OCI-LY7 (cell line): Measurements from ENCODE around the gene ANO3. TPM values are rescaled to one million over a fixed set of nuclear protein-coding genes. Genes with fewer than 3 reads are reported as not detected.

Source experiments
- BruUV-seq: library from RNA; stranded (reverse); fragments of 400-500 nt; replicated peaks from 2 replicates; lab custom pipeline; 2021; lab: Mats Ljungman, UMichigan
- CTCF ChIA-PET: fragments of 300-600 bp; sonication (Branson Sonifier 250); formaldehyde crosslinking; loops from one replicate; lab custom pipeline; 2022; ENCODE audit warnings: antibody characterized with exemption; ENCODE audit not compliant: unreplicated experiment; lab: Charles Lee
- POLR2A ChIA-PET: fragments of 300-600 bp; sonication (Branson Sonifier 250); formaldehyde crosslinking; loops from one replicate; lab custom pipeline; 2022; ENCODE audit warnings: antibody characterized with exemption; lab: Charles Lee
- DNase-seq: peaks from one replicate; pipeline ENCODE4 v3.0.0-alpha.2; 2015; ENCODE audit warnings: low spot score
- H2AFZ ChIP-seq: fragments of 200-600 bp; sonication (generic), shearing (Covaris generic); 2 replicates; pipeline ENCODE4 v1.6.1; 2014; ENCODE audit warnings: mild to moderate bottlenecking, antibody characterized with exemption, low read length, moderate library complexity
- H3K27ac ChIP-seq: fragments of 200-600 bp; sonication (generic); 2 replicates; pipeline ENCODE4 v1.5.1; 2014; ENCODE audit warnings: mixed run types, low read depth, mild to moderate bottlenecking, moderate library complexity, low read length, inconsistent platforms; ENCODE audit not compliant: poor library complexity, severe bottlenecking
- H3K36me3 ChIP-seq: fragments of 200-600 bp; sonication (generic); 2 replicates; pipeline ENCODE4 v1.6.1; 2014; ENCODE audit warnings: mild to moderate bottlenecking, antibody characterized with exemption, low read length, moderate library complexity, mixed read lengths; ENCODE audit not compliant: insufficient read depth
- H3K4me1 ChIP-seq: fragments of 200-600 bp; sonication (generic); 2 replicates; pipeline ENCODE4 v1.5.1; 2014; ENCODE audit warnings: mild to moderate bottlenecking, low read length; ENCODE audit not compliant: insufficient read depth, poor library complexity, severe bottlenecking
- H3K4me2 ChIP-seq: fragments of 200-600 bp; sonication (generic); 2 replicates; pipeline ENCODE4 v1.6.1; 2014; ENCODE audit warnings: mild to moderate bottlenecking, low read length
- H3K4me3 ChIP-seq: fragments of 200-600 bp; sonication (generic); 2 replicates; pipeline ENCODE4 v1.5.1; 2014; ENCODE audit warnings: mild to moderate bottlenecking, low read depth, low read length; ENCODE audit not compliant: poor library complexity, severe bottlenecking
- H3K79me2 ChIP-seq: fragments of 200-600 bp; sonication (generic); 2 replicates; pipeline ENCODE4 v1.6.1; 2016; ENCODE audit warnings: low read depth, mild to moderate bottlenecking, low read length, moderate library complexity, mixed read lengths; ENCODE audit not compliant: insufficient read depth
- H3K9me2 ChIP-seq: fragments of 200-600 bp; sonication (generic); 2 replicates; pipeline ENCODE4 v1.6.1; 2016; ENCODE audit warnings: mild to moderate bottlenecking, low read length, mixed read lengths; ENCODE audit not compliant: insufficient read depth
- H3K9me3 ChIP-seq: fragments of 200-600 bp; sonication (generic); 2 replicates; pipeline ENCODE4 v1.6.1; 2014; ENCODE audit warnings: mild to moderate bottlenecking, mixed run types, low read length, mixed read lengths
- H4K20me1 ChIP-seq: fragments of 200-600 bp; sonication (generic); 2 replicates; pipeline ENCODE4 v1.6.1; 2014; ENCODE audit warnings: mild to moderate bottlenecking, antibody characterized with exemption, low read length, moderate library complexity, mixed read lengths; ENCODE audit not compliant: insufficient read depth
- CTCF ChIP-seq: fragments of 200-600 bp; sonication (generic); conservative IDR thresholded peaks from 2 replicates; pipeline ENCODE4 v1.5.1; 2014; ENCODE audit warnings: mild to moderate bottlenecking, antibody characterized with exemption, low read length, moderate library complexity, mixed read lengths
- EZH2phosphoT487 ChIP-seq: fragments of 200-600 bp; sonication (generic); IDR thresholded peaks from 2 replicates; pipeline ENCODE4 v1.6.1; 2018; ENCODE audit warnings: low read depth, borderline replicate concordance, mild to moderate bottlenecking, mixed run types, antibody characterized with exemption, low read length, moderate library complexity, mixed read lengths
- intact Hi-C: fragments of 100-400 bp; cut with micrococcal nuclease; formaldehyde crosslinking; loops from one replicate; pipeline ENCODE4 v1.10.0; 2022; ENCODE audit not compliant: unreplicated experiment
- total RNA-seq, 2 experiments: library from RNA; depleted of rRNA in 1 of 2; stranded (reverse); fragments of >200 nt in 1 of 2; shearing (Covaris generic) in 1 of 2; gene quantifications; 2 replicates each; pipeline ENCODE4 v1.2.3, GENCODE V29; 2014 to 2022

Gene ANO3
- total RNA-seq, 2 experiments from 2014 or later, result 0.03 TPM; not detected in 1

GRCh38 chr11:26557666-26558065 is 225.7 kb downstream of the ANO3 start:
- H4K20me1 ChIP-seq, result no peaks in the 10 kb centered on the region
- H3K9me3 ChIP-seq, result no peaks in the 10 kb centered on the region
- H3K4me1 ChIP-seq, result no peaks in the 10 kb centered on the region
- TF ChIP-seq EZH2phosphoT487 (no peak), CTCF (no peak)
- intact Hi-C loops, result loop anchor here (10.0 kb wide), 1 partner anchor 263 kb away; no protein-coding TSS in a partner anchor
- H3K9me2 ChIP-seq, result no peaks in the 10 kb centered on the region
- DNase-seq, result no peak
- H3K27ac ChIP-seq, result no peak overlapping the region
- ChIA-PET POLR2A (interaction anchor here (0.6 to 0.7 kb wide), 2 partner anchors 25 to 732 kb away, joined by 3 to 4 read pairs; no protein-coding TSS in a partner anchor), CTCF (no interaction called here)
- H3K79me2 ChIP-seq, result no peaks in the 10 kb centered on the region
- no peak overlapping the region for H2AFZ ChIP-seq
- no peaks in the 10 kb centered on the region for H3K36me3 ChIP-seq
- no TSS peak for BruUV-seq
- no peak overlapping the region for H3K4me3 ChIP-seq
- no peak overlapping the region for H3K4me2 ChIP-seq

GRCh38 chr11:26558190-26558589 is 226.3 kb downstream of the ANO3 start:
- TF ChIP-seq CTCF (no peak), EZH2phosphoT487 (no peak)
- intact Hi-C loops, result loop anchor here (10.0 kb wide), 1 partner anchor 263 kb away; no protein-coding TSS in a partner anchor
- ChIA-PET POLR2A (no interaction called here), CTCF (no interaction called here)
- no peaks in the 10 kb centered on the region for H3K4me1 ChIP-seq
- no peak overlapping the region for H3K27ac ChIP-seq
- H2AFZ ChIP-seq, result no peak overlapping the region
- no peak overlapping the region for H3K4me3 ChIP-seq
- H3K9me3 ChIP-seq, result no peaks in the 10 kb centered on the region
- H3K4me2 ChIP-seq, result no peak overlapping the region
- no peak for DNase-seq
- no peaks in the 10 kb centered on the region for H3K79me2 ChIP-seq
- no peaks in the 10 kb centered on the region for H4K20me1 ChIP-seq
- BruUV-seq, result no TSS peak
- H3K36me3 ChIP-seq, result no peaks in the 10 kb centered on the region
- no peaks in the 10 kb centered on the region; the same call in 1 of the 2 replicates for H3K9me2 ChIP-seq

- ChIA-PET CTCF (no interaction called here), POLR2A (interaction anchor here (0.5 kb wide), 1 partner anchor 16 kb away, joined by 3 read pairs; no protein-coding TSS in a partner anchor)
- Histone ChIP-seq H3K9me3 (no peaks in the 10 kb centered on the region), H3K4me1 (no peaks in the 10 kb centered on the region), H3K4me3 (no peak overlapping the region), H3K27ac (no peak overlapping the region), H4K20me1 (no peaks in the 10 kb centered on the region), H2AFZ (no peak overlapping the region), H3K36me3 (no peaks in the 10 kb centered on the region), H3K9me2 (no peaks in the 10 kb centered on the region), H3K79me2 (no peaks in the 10 kb centered on the region), H3K4me2 (no peak overlapping the region)
- intact Hi-C loops, result no loop called here
- no peak for DNase-seq
- BruUV-seq, result no TSS peak
- TF ChIP-seq CTCF (no peak), EZH2phosphoT487 (no peak)
These were observed 237.7 kb downstream of the ANO3 start for GRCh38 chr11:26569646-26570045.
